NCI-H1417 (cell line): ENCODE results near the gene MIOS.

ENCODE experiments used
- DNase-seq, 3 experiments: peaks; one replicate each; lab custom pipeline; 2025; lab: John Stamatoyannopoulos, UW

MIOS gene

DNA sequence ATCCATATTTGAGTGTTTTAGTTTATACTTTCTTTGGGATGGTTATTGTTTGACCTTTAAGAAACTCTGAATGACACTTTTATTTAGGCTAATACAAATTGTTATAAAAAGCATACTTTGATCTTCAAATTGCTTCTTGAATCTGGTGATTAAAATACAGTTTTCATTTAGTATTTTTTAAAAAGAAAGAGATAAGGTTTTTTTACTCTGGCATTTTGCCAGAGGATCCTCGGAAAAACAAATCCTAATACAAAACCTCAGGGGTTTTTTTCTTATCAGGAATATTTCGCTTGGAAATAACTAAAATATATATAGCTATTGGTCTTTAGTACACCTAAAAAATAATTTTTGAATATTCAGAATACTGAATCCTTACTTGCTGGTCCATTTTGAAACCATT is 17.0 kb downstream of the MIOS start:
- no peak for DNase-seq

DNA sequence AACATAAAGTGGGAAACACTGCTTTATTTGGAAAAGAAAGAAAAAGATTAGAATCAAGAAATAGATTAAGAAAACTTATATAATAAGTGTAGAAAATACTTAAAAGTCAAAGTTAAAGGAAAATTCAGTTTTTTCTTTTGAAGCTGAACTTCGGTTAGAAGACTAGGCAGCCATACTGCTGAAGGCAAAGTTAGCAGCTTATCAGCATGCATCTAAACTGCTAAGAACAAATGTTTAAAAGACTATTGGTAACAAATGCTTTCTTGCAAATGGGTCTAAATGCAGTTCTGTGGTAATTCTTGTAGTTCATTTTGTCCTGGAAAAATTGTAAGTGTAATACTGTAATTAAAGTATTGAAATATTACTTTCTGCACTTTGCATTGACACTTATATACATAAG is 18.0 kb downstream of the MIOS start:
- DNase-seq, result no peak

DNA sequence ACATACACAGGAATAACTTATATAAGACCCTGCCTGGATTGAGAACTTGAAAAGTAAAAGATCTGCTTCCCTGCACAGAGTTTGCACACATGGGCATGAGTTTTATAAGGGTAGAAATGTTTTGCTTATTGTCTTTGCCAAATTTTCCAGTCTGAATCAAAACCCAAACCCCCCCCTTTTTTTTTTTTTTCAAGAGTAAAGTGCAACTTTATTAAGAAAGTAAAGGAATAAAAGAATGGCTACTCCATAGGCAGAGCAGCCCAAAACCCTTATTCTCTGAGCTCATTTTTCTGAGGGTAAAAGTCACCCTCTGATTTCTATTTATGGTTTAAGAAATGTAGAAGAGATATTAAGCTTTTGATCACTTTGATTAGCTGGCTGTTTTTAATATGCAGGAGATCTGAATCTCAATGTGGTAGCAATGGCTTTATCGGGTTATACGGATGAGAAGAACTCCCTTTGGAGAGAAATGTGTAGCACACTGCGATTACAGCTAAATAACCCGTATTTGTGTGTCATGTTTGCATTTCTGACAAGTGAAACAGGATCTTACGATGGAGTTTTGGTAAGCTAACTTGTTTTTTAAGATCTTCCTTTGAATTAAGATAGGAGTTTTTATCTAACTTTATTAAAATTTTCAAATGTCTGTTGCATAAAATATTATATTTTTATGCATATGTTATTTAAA is 18.7 kb downstream of the MIOS start:
- DNase-seq, result peak in 2 of 3 experiments; percentile 27 to 72

DNA sequence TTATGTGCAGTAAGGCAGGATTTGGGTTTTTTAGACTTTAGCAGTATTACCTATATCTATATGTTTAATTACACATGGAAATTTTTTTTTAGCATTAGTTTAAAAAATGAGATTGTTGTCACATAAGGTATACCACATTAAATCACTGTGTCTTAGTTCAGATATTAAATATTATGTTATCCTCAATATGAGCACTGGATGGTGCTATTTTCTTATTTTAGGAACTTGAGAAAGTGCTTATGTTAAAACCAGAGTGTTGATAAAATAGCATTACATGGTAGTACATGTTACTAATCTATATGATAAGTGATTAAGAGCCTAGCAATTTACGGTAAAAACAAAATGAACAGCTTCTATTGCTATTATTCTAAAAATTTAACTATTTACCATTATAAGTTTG is 28.8 kb downstream of the MIOS start:
- DNase-seq, result peak in 2 of 3 experiments; percentile 42 to 65

DNA sequence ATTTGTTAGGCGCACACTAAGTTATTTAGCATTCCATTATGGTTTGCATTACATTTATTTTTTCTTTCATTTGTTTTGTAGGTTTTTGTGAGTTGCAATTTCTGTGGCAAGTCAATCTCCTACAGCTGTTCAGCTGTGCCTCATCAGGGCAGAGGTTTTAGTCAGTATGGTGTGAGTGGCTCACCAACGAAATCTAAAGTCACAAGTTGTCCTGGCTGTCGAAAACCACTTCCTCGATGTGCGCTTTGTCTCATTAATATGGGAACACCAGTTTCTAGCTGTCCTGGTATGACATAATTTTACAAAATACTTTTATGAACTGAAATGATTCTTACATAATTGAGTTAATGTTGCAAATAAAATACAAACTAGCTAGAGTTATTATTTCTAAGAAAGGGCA is 29.5 kb downstream of the MIOS start:
- DNase-seq, result no peak

DNA sequence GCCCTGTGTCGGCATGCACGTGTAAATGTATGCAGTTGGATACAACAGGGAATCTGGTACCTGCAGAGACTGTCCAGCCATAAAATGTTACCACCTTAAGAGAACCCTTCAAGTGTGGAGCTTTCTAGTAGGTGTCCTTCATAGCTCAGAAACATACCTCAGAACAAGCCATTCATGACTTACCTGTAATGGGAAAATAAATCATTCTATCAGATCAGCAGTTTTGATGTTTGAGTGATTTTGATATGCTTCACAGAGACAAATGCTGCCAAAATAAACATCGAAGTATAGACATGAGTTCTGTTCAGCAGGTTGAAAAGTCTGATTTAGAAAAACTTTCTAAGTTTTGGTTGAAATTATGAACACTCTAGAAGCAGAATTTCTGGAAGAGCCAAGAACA is 40.3 kb downstream of the MIOS start:
- DNase-seq, result no peak

DNA sequence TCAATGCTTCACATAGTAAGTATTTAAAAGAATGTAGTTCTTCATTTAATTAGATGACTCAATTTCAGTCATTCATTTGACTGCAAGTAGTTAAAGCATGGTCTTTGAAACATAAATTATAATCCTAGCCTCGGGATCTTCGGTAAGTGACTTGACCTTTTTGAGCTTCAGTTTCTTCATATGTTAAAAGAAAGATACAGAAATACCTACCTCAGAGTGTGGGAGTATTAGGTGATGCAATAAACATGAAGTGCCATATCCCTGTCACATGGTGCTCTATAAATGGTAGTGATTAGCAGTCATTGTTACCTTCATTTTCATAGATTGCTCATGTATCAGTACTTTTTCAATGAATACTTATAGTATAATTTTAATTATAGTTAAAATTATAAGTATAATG is 42.6 kb downstream of the MIOS start:
- DNase-seq, result no peak

DNA sequence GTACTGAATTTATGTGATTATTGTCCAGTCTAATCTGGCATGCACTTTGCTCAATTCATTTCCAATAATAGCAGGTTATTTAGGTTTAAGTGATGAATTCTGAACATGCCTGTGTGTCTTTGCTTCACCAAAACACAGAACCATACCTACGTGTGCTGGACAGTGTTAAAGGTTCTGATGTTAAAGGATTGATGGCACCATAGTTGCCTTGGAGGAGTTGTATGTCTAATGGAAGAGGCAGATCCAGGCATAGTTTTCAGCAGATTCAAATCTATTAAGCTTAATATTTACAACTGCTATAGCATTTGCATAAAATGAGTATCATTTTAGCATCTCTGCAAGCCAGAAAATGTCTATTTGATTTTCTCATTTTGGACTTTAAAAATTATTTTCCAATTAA is 45.8 kb downstream of the MIOS start:
- no peak for DNase-seq

DNA sequence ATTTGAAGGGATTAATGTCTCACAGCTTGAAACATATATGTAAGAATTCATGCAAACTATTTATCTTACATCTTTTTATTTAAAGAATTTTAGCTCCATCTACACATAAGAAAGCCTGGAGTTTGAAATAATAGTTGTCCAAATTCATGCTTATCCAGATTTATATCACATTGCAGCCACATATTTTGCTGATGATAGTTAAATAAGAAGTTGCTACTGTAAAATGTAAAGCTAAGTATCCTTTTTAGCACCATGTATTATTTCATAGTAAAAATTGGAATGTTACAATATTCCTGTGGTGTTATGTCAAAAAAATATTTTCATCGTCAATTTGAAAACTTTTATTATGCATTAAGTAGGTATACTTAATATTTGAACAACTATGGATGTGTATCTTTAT is 46.5 kb downstream of the MIOS start:
- DNase-seq, result no peak

DNA sequence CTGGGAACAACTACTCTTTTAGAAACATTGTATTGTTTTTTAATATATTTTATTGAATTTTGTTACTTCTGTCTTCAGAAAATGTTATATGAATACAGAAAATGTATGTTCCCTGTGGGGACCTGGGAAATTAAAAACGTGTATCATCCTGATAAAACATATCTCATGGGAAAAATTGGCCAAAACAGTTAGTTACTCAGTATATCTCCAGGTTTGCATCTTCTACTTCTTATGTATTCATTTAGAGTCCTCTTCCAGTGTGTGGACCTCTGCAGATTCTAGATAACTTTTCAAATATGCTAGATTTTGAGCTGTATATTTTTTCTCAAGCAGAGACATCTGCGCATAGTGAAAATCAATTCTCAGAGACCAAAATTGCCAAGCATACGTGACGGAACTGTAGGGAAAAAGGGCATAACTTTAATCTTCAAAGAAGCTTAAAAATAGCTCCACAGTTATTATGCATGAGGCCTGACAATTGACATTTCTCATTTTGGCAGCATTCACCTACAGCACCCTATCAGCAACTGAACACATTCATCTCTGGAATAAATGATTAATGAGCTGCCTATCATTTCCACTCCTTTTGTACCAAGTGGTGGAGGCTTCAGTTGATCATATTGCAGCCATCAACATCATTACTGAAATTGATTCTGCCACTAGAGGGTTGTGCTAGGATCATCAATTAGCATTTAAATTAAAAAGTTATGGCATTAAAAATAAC is 47.5 kb downstream of the MIOS start:
- DNase-seq, result no peak

DNA sequence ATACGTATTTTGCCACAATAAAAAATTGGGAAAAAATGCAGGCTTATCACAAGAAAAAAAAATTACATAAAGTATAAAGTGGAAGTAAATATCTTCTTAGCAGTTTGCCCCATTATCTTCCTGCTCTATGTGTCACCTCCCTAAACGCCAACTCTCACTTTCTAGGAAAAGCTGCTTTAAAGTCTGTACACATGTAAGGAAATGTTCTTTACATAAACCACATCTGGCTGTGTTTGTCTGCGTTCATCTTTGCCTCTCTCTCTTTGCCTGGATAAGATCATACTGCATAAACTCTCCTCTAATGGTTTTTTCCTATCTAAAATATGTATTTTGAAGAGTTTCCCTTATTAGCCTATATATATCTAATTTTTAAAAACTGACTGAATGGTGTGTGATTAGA is 50.9 kb downstream of the MIOS start:
- DNase-seq, result no peak

DNA sequence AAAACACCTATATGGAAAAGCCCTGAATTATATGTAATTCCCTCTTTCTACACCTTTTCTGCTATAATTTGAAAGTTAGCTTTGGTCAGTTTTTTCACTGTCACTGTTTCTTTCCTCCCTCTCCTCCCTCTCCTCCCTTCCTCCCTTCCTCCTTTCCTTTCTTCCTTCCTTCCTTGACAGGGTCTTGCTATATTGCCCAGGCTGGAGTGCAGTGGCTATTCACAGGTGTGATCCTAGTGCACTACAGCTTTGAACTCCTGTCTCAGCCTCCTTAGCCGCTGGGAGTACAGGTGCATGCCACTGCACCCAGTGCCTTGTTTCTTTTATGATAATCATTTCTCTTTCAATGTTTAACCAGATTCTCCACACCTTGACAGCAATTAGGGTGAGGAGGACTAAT is 51.7 kb downstream of the MIOS start:
- no peak for DNase-seq

DNA sequence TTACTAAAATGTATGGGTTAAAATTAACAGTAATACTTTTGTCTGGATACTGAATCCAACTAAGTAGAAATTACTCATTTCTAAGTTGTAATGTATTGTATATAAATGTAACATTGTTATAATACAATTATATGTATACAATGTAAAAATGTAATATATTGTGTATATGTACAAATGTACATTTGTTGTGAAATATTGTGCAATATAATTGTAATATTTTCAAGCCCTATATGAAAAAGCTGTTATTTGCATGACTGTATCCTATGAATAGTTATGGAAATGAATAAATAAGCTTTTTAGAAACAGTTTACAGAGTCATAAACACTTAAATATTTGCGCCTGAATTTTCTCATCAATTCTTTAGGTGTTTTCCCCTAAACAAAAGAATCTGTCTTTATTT is 53.6 kb downstream of the MIOS start:
- DNase-seq, result no peak

DNA sequence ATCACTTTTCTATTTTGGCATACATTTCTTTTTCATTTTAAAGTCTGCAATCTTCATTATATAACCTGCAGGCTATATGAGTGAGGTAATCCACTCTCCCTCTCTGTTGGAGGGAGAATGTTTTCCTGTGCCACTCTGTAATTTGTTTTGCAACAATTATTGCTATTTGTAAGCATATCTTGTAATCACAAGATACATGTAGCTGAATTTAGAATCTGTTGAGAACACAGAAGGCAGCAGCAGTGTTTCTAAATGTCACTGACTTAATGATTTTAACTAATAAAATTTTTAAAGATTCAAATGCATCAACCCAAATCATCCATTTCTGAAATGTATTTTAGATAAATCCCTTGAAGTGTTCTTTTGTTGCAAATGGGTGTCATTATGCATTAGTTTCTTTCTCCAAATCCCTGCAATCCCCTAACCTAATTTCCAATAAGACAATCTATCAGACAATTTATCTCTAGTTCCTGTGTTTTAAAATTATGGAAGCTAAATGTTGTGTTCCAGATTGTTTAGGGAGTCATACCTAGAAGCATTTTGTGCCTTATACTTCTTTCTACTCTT is 54.0 kb downstream of the MIOS start:
- DNase-seq, result peak in 1 of 3 experiments; percentile 22

DNA sequence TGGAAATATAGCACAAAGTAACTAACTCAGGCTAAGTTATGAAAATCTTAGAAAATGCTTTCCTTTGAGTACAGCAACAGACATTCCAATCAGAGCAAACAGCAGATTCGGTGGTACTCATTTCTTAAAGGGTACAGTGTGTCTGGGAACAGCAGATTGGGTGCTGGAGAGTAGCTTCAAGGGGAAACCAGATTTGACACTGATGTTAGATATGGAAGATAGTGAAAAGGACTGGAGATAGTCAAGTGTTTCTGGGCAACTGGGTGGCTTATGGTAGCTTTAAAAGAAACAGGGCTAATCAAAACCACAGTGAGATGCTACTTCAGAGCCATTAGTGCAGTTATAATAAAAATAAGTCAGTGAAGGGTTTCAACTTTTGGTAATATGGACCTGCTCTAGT is 61.8 kb downstream of the MIOS start:
- no peak for DNase-seq

DNA sequence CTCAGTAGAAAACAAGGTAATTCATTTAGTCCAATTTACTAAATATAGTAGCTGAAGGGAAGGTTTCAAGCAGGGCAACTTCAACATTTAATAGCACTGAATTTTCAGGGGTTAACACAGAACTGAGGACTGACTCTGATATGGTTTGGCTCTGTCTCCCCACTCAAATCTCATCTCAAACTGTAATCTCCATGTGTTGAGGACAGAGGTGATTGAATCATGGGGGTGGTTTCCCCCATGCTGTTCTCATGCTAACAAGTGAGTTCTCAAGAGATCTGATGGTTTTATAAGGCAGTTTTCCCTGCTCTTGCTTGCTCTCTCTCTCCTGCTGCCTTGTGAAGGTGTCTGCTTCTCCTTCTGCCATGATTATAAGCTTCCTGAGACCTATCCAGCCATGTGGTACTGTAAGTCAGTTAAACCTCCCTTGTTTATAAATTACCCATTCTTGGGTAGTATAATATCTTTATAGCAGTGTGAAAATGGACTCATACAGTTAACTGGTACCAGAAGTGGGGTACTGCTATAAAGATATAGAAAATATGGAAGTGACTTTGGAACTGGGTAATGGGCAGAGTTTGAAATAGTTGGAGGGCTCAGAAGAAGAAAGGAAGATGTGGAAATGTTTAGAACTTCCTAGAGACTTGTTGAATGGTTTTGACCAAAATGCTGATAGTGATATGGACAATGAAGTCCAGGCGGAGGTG is 64.1 kb downstream of the MIOS start:
- no peak for DNase-seq

DNA sequence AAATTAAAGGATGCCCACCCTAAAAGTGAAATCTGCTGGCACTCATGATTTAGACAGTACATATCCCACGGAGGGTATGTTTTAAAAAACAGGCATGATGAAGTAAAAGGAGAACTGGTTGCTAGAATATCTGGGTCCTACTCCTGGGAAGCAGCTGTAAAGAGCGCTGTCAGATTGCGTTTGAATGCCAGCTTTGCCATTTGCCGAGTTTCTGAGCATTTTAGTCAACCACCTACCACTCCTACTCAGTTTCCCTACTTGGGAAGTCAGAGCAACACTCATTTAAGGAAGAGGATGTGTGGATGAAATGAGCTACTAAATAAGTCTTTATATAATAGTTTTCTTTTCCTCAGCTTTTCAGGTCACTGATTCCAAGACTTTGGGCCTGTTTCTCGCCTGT is 72.7 kb downstream of the MIOS start:
- peak in 1 of 3 experiments; percentile 48 for DNase-seq

DNA sequence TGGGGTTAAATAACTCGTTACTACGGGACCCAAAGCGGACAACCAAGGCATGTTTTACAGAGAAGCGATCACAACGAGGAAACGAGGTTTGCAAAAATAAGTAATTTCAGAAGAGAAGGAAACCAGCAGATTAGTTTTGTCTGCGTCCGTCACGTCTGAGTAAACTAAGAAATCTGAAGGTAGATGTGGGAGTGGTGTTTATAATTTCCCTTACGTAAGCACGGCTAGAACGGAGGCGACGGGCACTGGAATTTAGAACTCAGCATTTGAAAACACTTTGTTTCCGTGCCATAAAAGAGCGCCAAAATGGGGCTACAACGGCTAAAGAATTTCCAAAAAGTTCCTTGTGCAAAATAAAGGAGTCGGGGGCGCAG is 73.2 kb downstream of the MIOS start:
- DNase-seq, result peak in 1 of 3 experiments; percentile 28

DNA sequence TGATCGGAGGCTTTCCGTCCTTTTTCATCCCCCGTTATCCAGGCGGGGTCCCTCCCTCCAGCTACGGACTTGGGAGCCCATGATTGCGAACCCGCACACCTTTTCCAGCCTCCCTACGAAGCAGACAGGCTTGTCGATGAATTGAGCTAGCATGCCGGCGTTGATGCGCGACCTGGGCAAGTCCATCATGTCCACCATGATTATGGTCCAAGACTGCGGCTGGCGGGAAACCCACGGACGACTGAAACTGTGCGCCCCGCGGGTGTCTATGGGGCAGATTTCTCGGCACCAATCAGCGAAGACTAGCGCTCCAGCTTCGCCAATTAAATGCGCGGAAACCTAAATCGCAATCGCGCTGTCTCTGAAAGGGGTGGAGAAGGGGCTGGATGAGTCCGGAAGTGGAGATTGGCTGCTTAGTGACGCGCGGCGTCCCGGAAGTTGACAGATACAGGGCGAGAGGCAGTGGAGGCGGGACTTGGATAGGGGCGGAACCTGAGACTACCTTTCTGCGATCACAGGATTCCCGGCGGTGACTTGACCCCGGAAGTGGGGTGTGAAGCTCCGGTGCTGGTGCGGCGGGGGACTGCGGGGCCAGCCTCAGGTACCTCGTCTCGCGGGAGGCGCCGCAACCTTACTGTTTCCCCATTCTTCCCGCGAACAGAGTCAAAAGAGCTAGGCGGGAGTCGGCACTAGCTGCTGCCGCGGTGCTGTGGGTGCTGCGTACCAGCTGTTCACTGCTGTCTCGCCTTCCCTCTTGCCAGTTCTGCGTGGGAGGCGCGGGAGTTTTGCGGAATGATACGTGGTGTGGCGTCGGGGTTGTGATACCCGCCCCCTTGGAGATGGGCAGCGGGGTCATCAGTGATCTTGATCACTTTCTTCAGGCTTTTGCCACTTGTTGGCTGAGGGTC is 73.8 kb downstream of the MIOS start, which contains the start of gene UMAD1:
Gene UMAD1 (plus strand): TSS at position 532 of the 908 bp plus-strand sequence. CDS start 32,620 bp downstream, outside the sequence.
- DNase-seq, result peak; percentile 98 to 100 (median 99)

DNA sequence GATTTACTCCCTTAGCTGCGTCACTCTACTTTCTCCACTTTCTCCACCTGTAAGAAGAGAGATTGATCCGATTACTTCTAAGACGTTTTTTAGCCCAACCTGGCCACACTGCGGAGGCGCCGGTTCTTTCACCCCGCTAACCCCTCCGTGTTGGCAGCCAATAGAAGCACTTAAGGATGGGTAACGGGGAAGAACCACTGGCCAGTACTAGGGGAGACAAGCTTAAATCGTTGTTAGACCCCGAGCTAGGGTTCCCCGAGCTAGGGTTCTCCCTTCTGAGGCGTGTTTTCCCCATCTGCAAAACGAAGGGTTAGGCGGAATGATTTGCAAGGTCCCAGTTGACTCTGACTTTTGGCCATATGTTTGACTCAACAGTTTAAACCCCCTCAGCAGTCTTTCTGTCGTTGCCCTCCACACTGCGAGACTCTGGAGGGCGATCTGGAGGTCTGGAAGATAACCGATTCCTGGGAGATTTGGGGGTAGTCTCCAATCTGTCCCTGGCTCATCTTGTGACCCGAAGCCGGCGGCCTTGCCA is 74.5 kb downstream of the MIOS start:
- DNase-seq, result peak in 2 of 3 experiments; percentile 88 to 90

DNA sequence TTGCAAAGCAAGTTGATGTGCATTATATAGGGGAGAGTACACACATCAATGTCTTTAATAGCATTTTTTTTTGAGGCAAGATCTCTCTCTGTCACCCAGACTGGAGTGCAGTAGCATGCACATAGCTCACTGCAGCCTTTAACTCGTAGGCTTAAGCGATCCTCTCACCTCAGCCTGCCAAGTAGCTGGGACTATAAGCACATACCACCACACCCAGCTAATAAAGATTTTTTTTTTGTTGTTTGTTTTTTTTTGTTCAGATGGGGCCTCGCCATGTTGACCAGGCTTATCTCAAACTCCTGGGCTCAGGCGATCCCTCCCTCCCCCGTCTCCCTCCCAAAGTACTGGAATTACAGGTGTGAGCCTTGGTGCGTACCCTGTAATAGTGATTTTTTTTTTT is 75.4 kb downstream of the MIOS start:
- peak in 1 of 3 experiments; percentile 65 for DNase-seq
